Measurements from ENCODE around the gene MRPS6.

MRPS6 gene

GRCh38 chr21:34116569-34116968 lies 43.2 kb downstream of the MRPS6 start:
- peaks cover 3% of the 10 kb centered on the region for H3K79me2 ChIP-seq
- no peaks in the 10 kb centered on the region for H3K36me3 ChIP-seq (ENCODE audit: control insufficient read depth, insufficient read depth, low read length)
- TF ChIP-seq CTCF (IDR thresholded peaks at IDR 0.05) = no peak
- H3K9ac ChIP-seq = no peak overlapping the region
- H3K9me3 ChIP-seq (ENCODE audit: control insufficient read depth, low read length) = no peaks in the 10 kb centered on the region
- no peaks in the 10 kb centered on the region for H3K27me3 ChIP-seq (ENCODE audit: control insufficient read depth, insufficient read depth, low read length)
- H3K4me2 ChIP-seq (ENCODE audit: low read length) = no peak overlapping the region
- H3K4me1 ChIP-seq = peaks cover 5% of the 10 kb centered on the region
- H3K4me3 ChIP-seq (ENCODE audit: low read depth, low read length) = no peak overlapping the region
- no peak overlapping the region for H3K27ac ChIP-seq
- H2AFZ ChIP-seq = no peak overlapping the region

- no peak overlapping the region for H3K9ac ChIP-seq
- no peaks in the 10 kb centered on the region for H3K36me3 ChIP-seq (ENCODE audit: control insufficient read depth, insufficient read depth, low read length)
- H3K4me1 ChIP-seq = peaks cover 2% of the 10 kb centered on the region
- no peak overlapping the region for H3K4me2 ChIP-seq (ENCODE audit: low read length)
- no peak for TF ChIP-seq CTCF (IDR thresholded peaks at IDR 0.05)
- H3K79me2 ChIP-seq = no peaks in the 10 kb centered on the region
- H3K27me3 ChIP-seq (ENCODE audit: control insufficient read depth, insufficient read depth, low read length) = no peaks in the 10 kb centered on the region
- H2AFZ ChIP-seq = no peak overlapping the region
- H3K9me3 ChIP-seq (ENCODE audit: control insufficient read depth, low read length) = no peaks in the 10 kb centered on the region
- H3K4me3 ChIP-seq (ENCODE audit: low read depth, low read length) = no peak overlapping the region
- H3K27ac ChIP-seq = no peak overlapping the region
Observed at GRCh38 chr21:34120867-34121266, 47.5 kb downstream of the MRPS6 start.

- H3K36me3 ChIP-seq (ENCODE audit: control insufficient read depth, insufficient read depth, low read length) = no peaks in the 10 kb centered on the region
- H3K9ac ChIP-seq = no peak overlapping the region
- H3K4me2 ChIP-seq (ENCODE audit: low read length) = no peak overlapping the region
- H3K9me3 ChIP-seq (ENCODE audit: control insufficient read depth, low read length) = no peaks in the 10 kb centered on the region
- TF ChIP-seq CTCF (IDR thresholded peaks at IDR 0.05) = no peak
- no peak overlapping the region for H2AFZ ChIP-seq
- H3K4me3 ChIP-seq (ENCODE audit: low read depth, low read length) = no peak overlapping the region
- H3K79me2 ChIP-seq = no peaks in the 10 kb centered on the region
- H3K4me1 ChIP-seq = peaks cover 2% of the 10 kb centered on the region
- no peak overlapping the region for H3K27ac ChIP-seq
- no peaks in the 10 kb centered on the region for H3K27me3 ChIP-seq (ENCODE audit: control insufficient read depth, insufficient read depth, low read length)
Observed at GRCh38 chr21:34122047-34122446, 48.7 kb downstream of the MRPS6 start.

- H3K4me3 ChIP-seq (ENCODE audit: low read depth, low read length) = no peak overlapping the region
- H3K79me2 ChIP-seq = no peaks in the 10 kb centered on the region
- TF ChIP-seq CTCF (IDR thresholded peaks at IDR 0.05) = no peak
- H3K9ac ChIP-seq = no peak overlapping the region
- H3K27ac ChIP-seq = no peak overlapping the region
- H3K36me3 ChIP-seq (ENCODE audit: control insufficient read depth, insufficient read depth, low read length) = no peaks in the 10 kb centered on the region
- H3K4me1 ChIP-seq = peaks cover 2% of the 10 kb centered on the region
- no peak overlapping the region for H2AFZ ChIP-seq
- H3K4me2 ChIP-seq (ENCODE audit: low read length) = no peak overlapping the region
- no peaks in the 10 kb centered on the region for H3K27me3 ChIP-seq (ENCODE audit: control insufficient read depth, insufficient read depth, low read length)
- H3K9me3 ChIP-seq (ENCODE audit: control insufficient read depth, low read length) = no peaks in the 10 kb centered on the region
Observed at GRCh38 chr21:34123609-34124008, 50.2 kb downstream of the MRPS6 start.

- H3K9me3 ChIP-seq (ENCODE audit: control insufficient read depth, low read length) = no peaks in the 10 kb centered on the region
- TF ChIP-seq CTCF (IDR thresholded peaks at IDR 0.05) = no peak
- no peak overlapping the region for H3K4me2 ChIP-seq (ENCODE audit: low read length)
- no peak overlapping the region for H3K4me3 ChIP-seq (ENCODE audit: low read depth, low read length)
- no peaks in the 10 kb centered on the region for H3K27me3 ChIP-seq (ENCODE audit: control insufficient read depth, insufficient read depth, low read length)
- H3K36me3 ChIP-seq (ENCODE audit: control insufficient read depth, insufficient read depth, low read length) = no peaks in the 10 kb centered on the region
- no peak overlapping the region for H3K9ac ChIP-seq
- H3K4me1 ChIP-seq = peaks cover 13% of the 10 kb centered on the region
- no peak overlapping the region for H3K27ac ChIP-seq
- H2AFZ ChIP-seq = no peak overlapping the region
- no peaks in the 10 kb centered on the region for H3K79me2 ChIP-seq
Observed at GRCh38 chr21:34126269-34126668, 52.9 kb downstream of the MRPS6 start.
